Smooth muscle cell (in vitro differentiated cells): ENCODE data around the gene TFIP11. TPM values are rescaled to one million over a fixed set of nuclear protein-coding genes. Genes with fewer than 3 reads are reported as not detected.

Experiments
- DNase-seq: peaks from one replicate; lab custom pipeline; 2025; ENCODE audit not compliant: unreplicated experiment; lab: John Stamatoyannopoulos, UW
- H2AFZ ChIP-seq: fragments of 200-600 bp; sonication (generic); 2 replicates; pipeline ENCODE4 v1.6.0; 2016; ENCODE audit warnings: antibody characterized with exemption, low read depth, mild to moderate bottlenecking
- H3F3A ChIP-seq: fragments of 200-600 bp; sonication (generic); 2 replicates; pipeline ENCODE4 v1.6.0; 2017; ENCODE audit warnings: antibody characterized with exemption, low read depth
- H3K27ac ChIP-seq: fragments of 200-600 bp; sonication (generic); 2 replicates; pipeline ENCODE4 v1.5.1; 2016; ENCODE audit warnings: low read depth, mild to moderate bottlenecking
- H3K27me3 ChIP-seq: fragments of 200-600 bp; sonication (generic); 2 replicates; pipeline ENCODE4 v1.6.1; 2016; ENCODE audit warnings: low read depth, mild to moderate bottlenecking
- H3K36me3 ChIP-seq: fragments of 200-600 bp; sonication (generic); 2 replicates; pipeline ENCODE4 v1.5.1; 2016; ENCODE audit warnings: low read depth
- H3K4me1 ChIP-seq: fragments of 200-600 bp; sonication (generic); 2 replicates; pipeline ENCODE4 v1.5.1; 2016; ENCODE audit warnings: low read depth
- H3K4me2 ChIP-seq: fragments of 200-600 bp; sonication (generic); 2 replicates; pipeline ENCODE4 v1.6.0; 2016; ENCODE audit warnings: mild to moderate bottlenecking
- H3K4me3 ChIP-seq: fragments of 200-600 bp; sonication (generic); 2 replicates; pipeline ENCODE4 v1.5.1; 2016; ENCODE audit warnings: mild to moderate bottlenecking
- H3K79me2 ChIP-seq: fragments of 200-600 bp; sonication (generic); 2 replicates; pipeline ENCODE4 v1.6.0; 2016; ENCODE audit warnings: low read depth, mild to moderate bottlenecking
- H3K9ac ChIP-seq: fragments of 200-600 bp; sonication (generic); 2 replicates; pipeline ENCODE4 v1.6.0; 2016; ENCODE audit warnings: low read depth
- H3K9me3 ChIP-seq: fragments of 200-600 bp; sonication (generic); replicated peaks from 2 replicates; pipeline ENCODE4 v1.5.1; 2016; ENCODE audit warnings: low read depth
- H4K20me1 ChIP-seq: fragments of 200-600 bp; sonication (generic); 2 replicates; pipeline ENCODE4 v1.6.0; 2016; ENCODE audit warnings: low read depth
- WGBS: methylation state at CpG from one replicate; pipeline ENCODE4 v1.1.7; 2016; ENCODE audit warnings: low lambda C conversion rate; 5-methylcytosine and 5-hydroxymethylcytosine counted together
- polyA plus RNA-seq: library from polyadenylated mRNA; unstranded; fragments of >200 nt; fragmentation: Nextera tagmentation; extraction: Ambion mirVana; gene quantifications from 2 replicates; pipeline ENCODE4 v1.2.1, GENCODE V29; 2016
- total RNA-seq: library from RNA; depleted of rRNA; stranded (reverse); fragments of >200 nt; gene quantifications from 2 replicates; pipeline ENCODE4 v1.2.3, GENCODE V29; 2014
- TF ChIP-seq, protein P1 (sequence below): fragments of 200-600 bp; sonication (generic); IDR thresholded peaks from 2 replicates; pipeline ENCODE4 v1.5.1; 2017; ENCODE audit warnings: borderline replicate concordance, mild to moderate bottlenecking, antibody characterized with exemption; ENCODE audit not compliant: insufficient read depth, poor library complexity, severe bottlenecking

The TFIP11 gene
- total and polyA plus RNA-seq, 2 experiments from 2014 or later, result 22.5 to 25.7 TPM

- Histone ChIP-seq H3K4me2 (no peak overlapping the region), H3K79me2 (peaks cover 13% of the 10 kb centered on the region), H4K20me1 (no peaks in the 10 kb centered on the region), H3K27me3 (no peaks in the 10 kb centered on the region), H3K9me3 (no peaks in the 10 kb centered on the region), H3K4me1 (peaks cover 11% of the 10 kb centered on the region), H3K36me3 (no peaks in the 10 kb centered on the region), H3F3A (no peaks in the 10 kb centered on the region), H2AFZ (no peak overlapping the region), H3K4me3 (no peak overlapping the region), H3K9ac (no peak overlapping the region), H3K27ac (no peak overlapping the region)
- 89% methylated on average over 3 of the region's 3 CpGs for WGBS
- TF ChIP-seq, protein P1, sequence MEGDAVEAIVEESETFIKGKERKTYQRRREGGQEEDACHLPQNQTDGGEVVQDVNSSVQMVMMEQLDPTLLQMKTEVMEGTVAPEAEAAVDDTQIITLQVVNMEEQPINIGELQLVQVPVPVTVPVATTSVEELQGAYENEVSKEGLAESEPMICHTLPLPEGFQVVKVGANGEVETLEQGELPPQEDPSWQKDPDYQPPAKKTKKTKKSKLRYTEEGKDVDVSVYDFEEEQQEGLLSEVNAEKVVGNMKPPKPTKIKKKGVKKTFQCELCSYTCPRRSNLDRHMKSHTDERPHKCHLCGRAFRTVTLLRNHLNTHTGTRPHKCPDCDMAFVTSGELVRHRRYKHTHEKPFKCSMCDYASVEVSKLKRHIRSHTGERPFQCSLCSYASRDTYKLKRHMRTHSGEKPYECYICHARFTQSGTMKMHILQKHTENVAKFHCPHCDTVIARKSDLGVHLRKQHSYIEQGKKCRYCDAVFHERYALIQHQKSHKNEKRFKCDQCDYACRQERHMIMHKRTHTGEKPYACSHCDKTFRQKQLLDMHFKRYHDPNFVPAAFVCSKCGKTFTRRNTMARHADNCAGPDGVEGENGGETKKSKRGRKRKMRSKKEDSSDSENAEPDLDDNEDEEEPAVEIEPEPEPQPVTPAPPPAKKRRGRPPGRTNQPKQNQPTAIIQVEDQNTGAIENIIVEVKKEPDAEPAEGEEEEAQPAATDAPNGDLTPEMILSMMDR, result no peak
- DNase-seq, result no peak
These were observed 3.7 kb upstream of the TFIP11 start for GRCh38 chr22:26515931-26516330.

- Histone ChIP-seq H3F3A (no peaks in the 10 kb centered on the region), H2AFZ (no peak overlapping the region), H3K4me1 (peaks cover 11% of the 10 kb centered on the region), H3K27ac (no peak overlapping the region), H3K36me3 (no peaks in the 10 kb centered on the region), H3K79me2 (peaks cover 23% of the 10 kb centered on the region), H3K27me3 (no peaks in the 10 kb centered on the region), H3K9ac (no peak overlapping the region), H3K4me2 (no peak overlapping the region), H4K20me1 (no peaks in the 10 kb centered on the region), H3K4me3 (no peak overlapping the region), H3K9me3 (no peaks in the 10 kb centered on the region)
- TF ChIP-seq, protein P1, result no peak
- WGBS, result 94% methylated on average over 12 of the region's 12 CpGs
- no peak for DNase-seq
These were observed 2.3 kb upstream of the TFIP11 start for GRCh38 chr22:26514419-26515161.

DNA sequence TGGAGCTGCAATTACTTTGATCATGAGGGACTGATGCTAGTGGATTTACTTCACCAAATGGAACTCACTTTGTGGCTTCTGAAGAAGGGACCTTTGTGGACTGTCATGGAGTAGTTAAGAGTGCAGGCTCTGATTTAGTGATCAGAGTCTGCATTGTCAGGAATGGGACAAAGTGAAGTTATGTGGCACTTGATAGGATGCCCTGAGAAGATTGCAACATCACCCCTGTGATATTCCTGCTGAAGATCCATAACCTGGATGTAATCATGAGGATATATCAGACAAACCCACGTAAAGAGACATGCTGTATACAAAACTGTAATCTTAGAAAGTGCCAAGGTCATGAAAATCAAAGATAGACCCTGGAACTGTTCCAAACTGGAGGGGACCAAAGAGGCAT lies 1.6 kb upstream of the TFIP11 start:
- peak overlapping the region; percentile 95 for H3K4me2 ChIP-seq
- no peaks in the 10 kb centered on the region for H3F3A ChIP-seq
- H3K9me3 ChIP-seq, result no peaks in the 10 kb centered on the region
- peaks cover 23% of the 10 kb centered on the region for H3K79me2 ChIP-seq
- no peaks in the 10 kb centered on the region for H4K20me1 ChIP-seq
- TF ChIP-seq, protein P1, result no peak
- peaks cover 4% of the 10 kb centered on the region for H3K36me3 ChIP-seq
- H3K27me3 ChIP-seq, result no peaks in the 10 kb centered on the region
- peaks cover 11% of the 10 kb centered on the region for H3K4me1 ChIP-seq
- H2AFZ ChIP-seq, result no peak overlapping the region
- peak overlapping the region; percentile 81 for H3K27ac ChIP-seq
- WGBS, result 85% methylated on average over 1 of the region's 1 CpG
- no peak overlapping the region for H3K9ac ChIP-seq
- no peak overlapping the region for H3K4me3 ChIP-seq
- no peak for DNase-seq

GRCh38 chr22:26508148-26508547 lies 4.1 kb downstream of the TFIP11 start:
- H3K36me3 ChIP-seq, result peaks cover 22% of the 10 kb centered on the region
- H2AFZ ChIP-seq, result no peak overlapping the region
- no peak overlapping the region for H3K27ac ChIP-seq
- no peaks in the 10 kb centered on the region for H3K27me3 ChIP-seq
- no peak overlapping the region for H3K4me2 ChIP-seq
- no peak for DNase-seq
- H3K4me3 ChIP-seq, result no peak overlapping the region
- H3K9ac ChIP-seq, result no peak overlapping the region
- peaks cover 23% of the 10 kb centered on the region for H3K79me2 ChIP-seq
- peaks cover 9% of the 10 kb centered on the region for H3K4me1 ChIP-seq
- H3F3A ChIP-seq, result no peaks in the 10 kb centered on the region
- TF ChIP-seq, protein P1, result no peak
- no peaks in the 10 kb centered on the region for H3K9me3 ChIP-seq
- no peaks in the 10 kb centered on the region for H4K20me1 ChIP-seq
